WI38 (cell line): ENCODE results near the gene SLCO4A1.

Experiments
- H3K4me3 ChIP-seq: 2 replicates; pipeline ENCODE4 v1.5.1; 2011; ENCODE audit warnings: low read depth, mild to moderate bottlenecking, control low read depth, low read length
- TF ChIP-seq, protein P1 (sequence below): IDR thresholded peaks from 2 replicates; pipeline ENCODE4 v1.5.1; 2012; ENCODE audit warnings: low read depth, mild to moderate bottlenecking, control low read depth, low read length

The SLCO4A1 gene

DNA sequence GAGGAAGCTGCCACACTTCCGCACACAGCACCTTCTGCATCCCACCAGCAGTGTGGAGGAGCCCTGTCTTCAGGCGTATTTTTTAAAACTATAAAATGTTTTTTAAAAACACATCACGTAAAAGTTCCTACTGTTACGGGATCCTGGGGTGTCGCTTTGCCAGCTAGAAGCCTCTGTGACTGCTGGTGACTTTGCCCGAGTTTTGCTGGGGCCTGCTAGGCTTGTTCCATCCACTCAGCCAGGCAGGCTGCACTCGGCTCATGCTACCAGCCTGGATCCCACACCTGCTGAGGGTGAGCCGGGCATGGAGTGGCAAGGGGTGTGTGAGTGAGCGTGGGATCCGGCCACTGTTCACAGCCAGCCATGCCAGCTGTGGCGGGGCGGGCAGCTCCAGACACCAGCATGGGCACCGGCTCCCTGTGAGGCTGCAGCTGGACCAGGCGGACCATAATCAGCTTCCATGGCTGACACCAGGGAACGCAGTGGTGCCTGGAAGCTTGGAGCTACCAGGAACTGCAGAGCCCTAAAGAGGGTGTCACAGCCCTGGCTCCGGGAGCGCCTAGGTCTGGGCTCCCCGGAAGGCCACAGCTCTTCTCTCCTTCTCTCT lies 12.3 kb upstream of the SLCO4A1 start:
- no peak overlapping the region for H3K4me3 ChIP-seq
- TF ChIP-seq, protein P1, sequence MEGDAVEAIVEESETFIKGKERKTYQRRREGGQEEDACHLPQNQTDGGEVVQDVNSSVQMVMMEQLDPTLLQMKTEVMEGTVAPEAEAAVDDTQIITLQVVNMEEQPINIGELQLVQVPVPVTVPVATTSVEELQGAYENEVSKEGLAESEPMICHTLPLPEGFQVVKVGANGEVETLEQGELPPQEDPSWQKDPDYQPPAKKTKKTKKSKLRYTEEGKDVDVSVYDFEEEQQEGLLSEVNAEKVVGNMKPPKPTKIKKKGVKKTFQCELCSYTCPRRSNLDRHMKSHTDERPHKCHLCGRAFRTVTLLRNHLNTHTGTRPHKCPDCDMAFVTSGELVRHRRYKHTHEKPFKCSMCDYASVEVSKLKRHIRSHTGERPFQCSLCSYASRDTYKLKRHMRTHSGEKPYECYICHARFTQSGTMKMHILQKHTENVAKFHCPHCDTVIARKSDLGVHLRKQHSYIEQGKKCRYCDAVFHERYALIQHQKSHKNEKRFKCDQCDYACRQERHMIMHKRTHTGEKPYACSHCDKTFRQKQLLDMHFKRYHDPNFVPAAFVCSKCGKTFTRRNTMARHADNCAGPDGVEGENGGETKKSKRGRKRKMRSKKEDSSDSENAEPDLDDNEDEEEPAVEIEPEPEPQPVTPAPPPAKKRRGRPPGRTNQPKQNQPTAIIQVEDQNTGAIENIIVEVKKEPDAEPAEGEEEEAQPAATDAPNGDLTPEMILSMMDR, result no peak

DNA sequence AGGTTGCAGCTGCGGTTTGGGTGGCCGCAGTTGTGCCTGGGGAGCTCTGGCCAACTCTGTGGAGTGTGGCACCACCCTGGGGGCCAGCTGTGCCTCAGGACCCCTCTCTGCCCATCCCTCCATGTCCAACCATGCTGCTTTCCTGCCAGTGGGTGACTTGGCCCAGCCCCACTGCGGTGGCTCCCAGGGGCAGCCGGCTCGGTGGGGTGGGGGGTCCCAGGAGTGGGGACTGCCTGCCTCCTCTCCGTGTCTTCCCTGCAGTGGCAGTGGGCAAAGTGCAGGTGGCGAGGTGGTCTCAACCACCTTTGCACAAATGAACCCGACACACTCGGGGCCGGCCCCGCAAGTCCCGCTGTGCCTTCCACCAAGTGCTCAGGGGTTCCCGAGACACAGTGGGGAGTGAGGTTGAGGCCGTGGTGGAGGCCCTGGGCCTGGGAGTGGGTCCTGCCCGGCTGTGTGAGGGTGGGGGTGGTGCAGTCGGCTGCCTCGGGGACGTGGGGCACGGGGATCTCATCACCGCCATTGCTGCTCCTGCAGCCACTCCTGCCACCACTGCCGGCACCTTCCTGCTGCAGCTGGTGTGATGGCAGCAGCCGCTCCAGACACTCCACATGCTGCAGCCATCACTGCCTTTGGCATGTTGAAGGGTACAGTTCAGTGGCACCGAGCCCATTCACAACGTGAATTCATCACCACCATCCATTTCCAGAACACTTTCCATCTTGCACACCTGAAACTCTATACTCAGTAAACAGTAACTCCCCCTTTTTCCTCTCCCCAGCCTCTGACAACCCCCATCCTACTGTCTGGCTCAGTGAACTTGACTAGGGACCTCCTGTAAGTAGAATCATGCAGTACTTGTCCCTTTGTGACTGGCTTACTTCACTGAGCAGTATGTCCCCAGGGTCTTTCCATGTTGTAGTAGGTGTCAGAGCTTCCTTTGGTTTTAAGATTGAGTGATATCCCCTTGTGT lies 10.7 kb upstream of the SLCO4A1 start:
- TF ChIP-seq, protein P1, result no peak
- H3K4me3 ChIP-seq, result no peak overlapping the region

GRCh38 chr20:62632575-62633090 lies 9.7 kb upstream of the SLCO4A1 start:
- H3K4me3 ChIP-seq, result no peak overlapping the region
- TF ChIP-seq, protein P1, result no peak

DNA sequence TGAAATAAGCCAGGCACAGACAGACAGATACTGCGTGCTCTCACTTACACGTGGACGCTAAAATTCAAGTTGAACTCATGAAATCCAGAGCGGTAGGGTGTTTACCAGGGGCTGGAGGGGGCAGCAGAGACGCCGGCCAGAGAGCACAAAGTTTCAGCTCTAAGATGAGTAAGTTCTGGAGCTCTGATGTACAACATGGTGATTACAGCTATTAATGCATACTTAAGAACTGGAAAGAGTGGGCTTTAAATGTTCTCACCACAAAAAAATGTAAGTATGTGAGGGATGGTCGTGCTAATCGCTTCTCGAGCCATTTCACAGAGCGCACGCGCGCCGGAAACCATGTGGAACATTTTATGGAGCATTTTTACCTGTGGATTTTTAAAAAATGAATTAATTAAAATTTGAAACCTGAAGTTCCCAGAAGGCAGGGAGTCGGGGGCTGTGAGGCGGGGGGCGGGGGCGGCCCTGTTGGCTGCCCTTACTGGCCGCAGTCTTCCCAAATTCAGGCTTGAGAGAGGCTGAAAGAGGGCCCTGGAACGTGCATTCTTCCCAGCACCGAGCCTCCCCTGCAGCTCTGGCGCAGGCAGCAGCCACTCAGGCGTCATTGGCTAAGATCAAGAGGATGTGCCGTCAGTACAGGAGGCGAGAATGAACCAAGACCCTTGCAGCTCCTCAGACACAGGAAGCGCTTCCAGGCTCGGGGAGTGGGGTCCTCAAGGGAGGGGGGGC lies 8.5 kb upstream of the SLCO4A1 start:
- no peak overlapping the region for H3K4me3 ChIP-seq
- TF ChIP-seq, protein P1, result no peak

DNA sequence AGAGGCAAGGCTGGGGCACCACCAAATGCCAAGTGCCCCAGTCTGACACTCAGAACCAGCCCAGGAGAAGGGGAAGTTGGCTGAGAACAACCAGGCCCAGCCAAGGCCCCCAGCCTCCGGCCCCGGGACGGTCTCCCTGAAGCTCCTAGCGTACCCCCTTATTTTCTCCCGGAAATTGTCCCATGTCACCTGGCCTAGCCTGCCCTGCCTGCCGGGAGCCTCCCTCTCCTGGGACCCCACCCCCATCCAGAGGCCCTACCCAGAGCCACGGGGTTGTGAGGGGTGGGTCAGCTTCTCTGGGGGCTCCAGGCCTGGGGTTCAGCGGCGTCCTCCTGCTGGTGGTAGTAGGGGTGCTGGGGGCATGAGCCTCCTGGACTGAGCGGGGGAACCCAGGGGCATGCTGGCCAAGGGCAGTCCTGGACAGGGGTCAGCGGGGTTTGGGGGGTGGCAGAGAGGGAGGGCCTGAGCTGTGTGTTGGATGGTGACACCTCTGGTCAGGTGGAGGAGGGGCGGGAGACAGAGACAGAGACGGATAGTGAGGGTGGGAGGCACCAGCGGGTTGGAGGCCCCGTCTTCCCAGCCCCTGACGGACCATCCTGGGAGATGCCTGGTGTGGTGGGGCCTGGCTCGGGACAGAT lies 7.9 kb upstream of the SLCO4A1 start:
- H3K4me3 ChIP-seq, result no peak overlapping the region
- TF ChIP-seq, protein P1, result no peak

DNA sequence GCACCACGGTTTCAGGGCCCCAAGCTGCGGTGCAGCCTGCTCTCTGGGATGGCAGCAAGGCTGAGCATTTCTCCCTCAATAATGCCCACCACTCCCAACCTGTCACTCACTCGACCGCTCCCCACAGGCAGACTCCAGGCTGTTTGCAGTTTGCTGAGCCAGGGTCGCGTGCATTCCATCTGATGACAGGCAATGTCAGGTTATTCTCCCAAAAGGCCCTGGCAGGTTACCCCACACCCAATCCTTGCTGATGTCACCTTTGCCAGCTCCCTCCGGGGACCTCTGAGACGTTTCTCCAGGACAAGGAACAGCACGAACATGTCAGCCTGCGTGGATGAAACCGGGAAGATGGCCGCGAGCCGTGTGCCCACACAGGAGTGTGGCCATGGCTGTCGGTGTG lies 7.1 kb upstream of the SLCO4A1 start:
- no peak overlapping the region for H3K4me3 ChIP-seq
- TF ChIP-seq, protein P1, result no peak
